IPS-18a (cell line): ENCODE results near the gene C9orf78.

Experiments
- H3K27ac ChIP-seq: one replicate; pipeline ENCODE4 v1.5.1; 2013; ENCODE audit warnings: low read length
- H3K27me3 ChIP-seq: one replicate; pipeline ENCODE4 v1.6.1; 2013; ENCODE audit warnings: mild to moderate bottlenecking, low read length; ENCODE audit not compliant: control insufficient read depth, insufficient read depth
- H3K36me3 ChIP-seq: one replicate; pipeline ENCODE4 v1.6.1; 2013; ENCODE audit warnings: low read depth, low read length; ENCODE audit not compliant: control insufficient read depth
- H3K4me1 ChIP-seq: one replicate; pipeline ENCODE4 v1.6.1; 2013; ENCODE audit warnings: low read depth, low read length; ENCODE audit not compliant: control insufficient read depth
- H3K4me3 ChIP-seq: one replicate; pipeline ENCODE4 v1.5.1; 2013; ENCODE audit warnings: low read length
- H3K9ac ChIP-seq: one replicate; pipeline ENCODE4 v1.6.1; 2013; ENCODE audit warnings: mild to moderate bottlenecking, low read length, moderate library complexity
- H3K9me3 ChIP-seq: one replicate; pipeline ENCODE4 v1.6.1; 2013; ENCODE audit warnings: low read depth, low read length; ENCODE audit not compliant: control insufficient read depth

The C9orf78 gene

GRCh38 chr9:129832982-129833381, 2.1 kb downstream of the C9orf78 start:
- H3K36me3 ChIP-seq: peaks cover 46% of the 10 kb centered on the region
- no peaks in the 10 kb centered on the region for H3K9me3 ChIP-seq
- peaks cover 11% of the 10 kb centered on the region for H3K4me1 ChIP-seq
- H3K27me3 ChIP-seq: no peaks in the 10 kb centered on the region
- no peak overlapping the region for H3K27ac ChIP-seq
- H3K9ac ChIP-seq: no peak overlapping the region
- no peak overlapping the region for H3K4me3 ChIP-seq

GRCh38 chr9:129828969-129829368, 6.1 kb downstream of the C9orf78 start:
- H3K27me3 ChIP-seq: no peaks in the 10 kb centered on the region
- H3K27ac ChIP-seq: no peak overlapping the region
- no peak overlapping the region for H3K9ac ChIP-seq
- H3K4me1 ChIP-seq: peaks cover under 1% of the 10 kb centered on the region
- H3K36me3 ChIP-seq: peaks cover 48% of the 10 kb centered on the region
- H3K4me3 ChIP-seq: no peak overlapping the region
- H3K9me3 ChIP-seq: no peaks in the 10 kb centered on the region

GRCh38 chr9:129828051-129828450, 7.0 kb downstream of the C9orf78 start:
- no peak overlapping the region for H3K9ac ChIP-seq
- H3K36me3 ChIP-seq: peaks cover 45% of the 10 kb centered on the region
- H3K4me1 ChIP-seq: no peaks in the 10 kb centered on the region
- H3K4me3 ChIP-seq: no peak overlapping the region
- H3K9me3 ChIP-seq: no peaks in the 10 kb centered on the region
- H3K27ac ChIP-seq: no peak overlapping the region
- no peaks in the 10 kb centered on the region for H3K27me3 ChIP-seq

- no peak overlapping the region for H3K4me3 ChIP-seq
- H3K27ac ChIP-seq: no peak overlapping the region
- peaks cover 44% of the 10 kb centered on the region for H3K36me3 ChIP-seq
- H3K9ac ChIP-seq: no peak overlapping the region
- no peaks in the 10 kb centered on the region for H3K27me3 ChIP-seq
- H3K9me3 ChIP-seq: no peaks in the 10 kb centered on the region
- no peaks in the 10 kb centered on the region for H3K4me1 ChIP-seq
Observed at GRCh38 chr9:129826759-129827158, 8.3 kb downstream of the C9orf78 start.

- H3K27ac ChIP-seq: no peak overlapping the region
- H3K36me3 ChIP-seq: peaks cover 45% of the 10 kb centered on the region
- H3K4me3 ChIP-seq: no peak overlapping the region
- no peak overlapping the region for H3K9ac ChIP-seq
- no peaks in the 10 kb centered on the region for H3K27me3 ChIP-seq
- H3K9me3 ChIP-seq: no peaks in the 10 kb centered on the region
- no peaks in the 10 kb centered on the region for H3K4me1 ChIP-seq
Observed at GRCh38 chr9:129826344-129826743, 8.7 kb downstream of the C9orf78 start.

- Histone ChIP-seq H3K27me3 (no peaks in the 10 kb centered on the region), H3K9me3 (no peaks in the 10 kb centered on the region), H3K27ac (no peak within 1 kb of the TSS), H3K9ac (peak within 1 kb of the TSS; percentile 62), H3K36me3 (peaks cover 39% of the 10 kb centered on the region), H3K4me3 (peak within 1 kb of the TSS; percentile 74), H3K4me1 (no peaks in the 10 kb centered on the region)
Observed at GRCh38 chr9:129823935-129824601, 11.0 kb downstream of the C9orf78 start, which contains the start of gene TOR1A. TSS of gene TOR1A (minus strand) at chr9:129824136. CDS start at chr9:129824085, 51 bp downstream.

GRCh38 chr9:129823542-129823934, 11.5 kb downstream of the C9orf78 start:
- Histone ChIP-seq H3K27ac (no peak overlapping the region), H3K9ac (peak overlapping the region; percentile 62), H3K4me3 (peak overlapping the region; percentile 74), H3K27me3 (no peaks in the 10 kb centered on the region), H3K9me3 (no peaks in the 10 kb centered on the region), H3K36me3 (peaks cover 39% of the 10 kb centered on the region), H3K4me1 (no peaks in the 10 kb centered on the region)

- Histone ChIP-seq H3K4me3 (peak overlapping the region; percentile 62), H3K9me3 (no peaks in the 10 kb centered on the region), H3K9ac (no peak overlapping the region), H3K27me3 (no peaks in the 10 kb centered on the region), H3K4me1 (no peaks in the 10 kb centered on the region), H3K36me3 (peaks cover 40% of the 10 kb centered on the region), H3K27ac (no peak overlapping the region)
Observed at GRCh38 chr9:129822898-129823541, 12.1 kb downstream of the C9orf78 start.

GRCh38 chr9:129816501-129817435, 18.3 kb downstream of the C9orf78 start:
- H3K36me3 ChIP-seq: peaks cover 62% of the 10 kb centered on the region
- H3K9me3 ChIP-seq: no peaks in the 10 kb centered on the region
- H3K27ac ChIP-seq: no peak overlapping the region
- no peak overlapping the region for H3K9ac ChIP-seq
- H3K4me3 ChIP-seq: no peak overlapping the region
- H3K4me1 ChIP-seq: no peaks in the 10 kb centered on the region
- no peaks in the 10 kb centered on the region for H3K27me3 ChIP-seq

GRCh38 chr9:129815278-129815677, 19.8 kb downstream of the C9orf78 start:
- H3K27ac ChIP-seq: no peak overlapping the region
- no peaks in the 10 kb centered on the region for H3K9me3 ChIP-seq
- no peak overlapping the region for H3K4me3 ChIP-seq
- H3K4me1 ChIP-seq: no peaks in the 10 kb centered on the region
- no peaks in the 10 kb centered on the region for H3K27me3 ChIP-seq
- no peak overlapping the region for H3K9ac ChIP-seq
- H3K36me3 ChIP-seq: peaks cover 59% of the 10 kb centered on the region

GRCh38 chr9:129814432-129815223, 20.4 kb downstream of the C9orf78 start:
- no peaks in the 10 kb centered on the region for H3K4me1 ChIP-seq
- H3K27me3 ChIP-seq: no peaks in the 10 kb centered on the region
- no peak overlapping the region for H3K9ac ChIP-seq
- H3K27ac ChIP-seq: no peak overlapping the region
- no peak overlapping the region for H3K4me3 ChIP-seq
- peaks cover 58% of the 10 kb centered on the region for H3K36me3 ChIP-seq
- no peaks in the 10 kb centered on the region for H3K9me3 ChIP-seq
